HEK293 (cell line): ENCODE results near the gene KIZ.
A peak's percentile ranks its signal among the peaks of the same experiment; 100 is the strongest.

ENCODE experiments used
- CTCF ChIA-PET: fragments of 350-600 bp; formaldehyde crosslinking; extraction: SDS; loops from one replicate; lab custom pipeline; 2021; ENCODE audit warnings: antibody characterized with exemption; lab: Yijun Ruan, JAX
- POLR2A ChIA-PET: fragments of 300-600 bp; formaldehyde crosslinking; extraction: SDS; loops from one replicate; lab custom pipeline; 2020; ENCODE audit warnings: antibody characterized with exemption, inconsistent platforms; lab: Yijun Ruan, JAX
- H3K27ac ChIP-seq: fragments of 200-500 bp; sonication (Bioruptor generic); 2 replicates; pipeline ENCODE4 v1.5.1; 2014; ENCODE audit warnings: low read depth, low read length, control low read depth, inconsistent platforms; ENCODE audit errors: extremely low read depth
- H3K36me3 ChIP-seq, 2 experiments: fragments of 200-500 bp in 1 of 2; sonication (Bioruptor generic) in 1 of 2; 1 replicate in 1 of 2; 2 replicates in 1 of 2; pipeline ENCODE4 v1.5.1; 2014 to 2017; ENCODE audit warnings: inconsistent platforms in 2 of 2, low read length in 2 of 2; ENCODE audit not compliant: control insufficient read depth in 2 of 2, insufficient read depth in 1 of 2
- H3K4me1 ChIP-seq: fragments of 200-500 bp; sonication (Bioruptor generic); 2 replicates; pipeline ENCODE4 v1.5.1; 2014; ENCODE audit warnings: mild to moderate bottlenecking, low read length, inconsistent platforms; ENCODE audit not compliant: control insufficient read depth, insufficient read depth
- H3K4me3 ChIP-seq: 2 replicates; pipeline ENCODE4 v1.5.1; 2011; ENCODE audit warnings: low read depth, mild to moderate bottlenecking, control low read depth, low read length, moderate library complexity
- H3K9me3 ChIP-seq: fragments of 200-500 bp; sonication (Bioruptor generic); 2 replicates; pipeline ENCODE4 v1.5.1; 2014; ENCODE audit warnings: low read depth, low read length, inconsistent platforms; ENCODE audit not compliant: control insufficient read depth, insufficient read depth
- BCL6B ChIP-seq: fragments of 450-650 bp; formaldehyde crosslinking; IDR thresholded peaks from 2 replicates; pipeline ENCODE4 v1.5.1; 2017; ENCODE audit warnings: missing biosample characterization, missing genetic modification characterization
- FEZF1 ChIP-seq: fragments of 450-650 bp; formaldehyde crosslinking; IDR thresholded peaks from 2 replicates; pipeline ENCODE4 v1.5.1; 2016; ENCODE audit warnings: missing biosample characterization, missing genetic modification characterization
- GLI2 ChIP-seq: fragments of 450-650 bp; formaldehyde crosslinking; IDR thresholded peaks from 2 replicates; pipeline ENCODE4; 2017; ENCODE audit warnings: missing biosample characterization, missing genetic modification characterization, low read depth, borderline replicate concordance
- KLF8 ChIP-seq: fragments of 450-650 bp; formaldehyde crosslinking; IDR thresholded peaks from 2 replicates; pipeline ENCODE4 v1.5.1; 2016; ENCODE audit warnings: missing biosample characterization, missing genetic modification characterization
- SCRT2 ChIP-seq: fragments of 450-650 bp; formaldehyde crosslinking; IDR thresholded peaks from 2 replicates; pipeline ENCODE4 v1.5.1; 2016; ENCODE audit warnings: missing biosample characterization, missing genetic modification characterization
- SETDB1 ChIP-seq: IDR thresholded peaks from one replicate; pipeline ENCODE4 v1.6.1; 2017; ENCODE audit warnings: mild to moderate bottlenecking, low read length, moderate library complexity, mixed read lengths; ENCODE audit not compliant: insufficient read length
- ZBTB10 ChIP-seq: fragments of 450-650 bp; formaldehyde crosslinking; IDR thresholded peaks from 2 replicates; pipeline ENCODE4 v1.5.1; 2016; ENCODE audit warnings: missing biosample characterization, missing genetic modification characterization
- ZBTB26 ChIP-seq: fragments of 450-650 bp; formaldehyde crosslinking; optimal IDR thresholded peaks from 2 replicates; pipeline ENCODE3; 2016; ENCODE audit warnings: missing biosample characterization, mild to moderate bottlenecking, missing genetic modification characterization
- ZBTB6 ChIP-seq: fragments of 450-650 bp; formaldehyde crosslinking; IDR thresholded peaks from 2 replicates; pipeline ENCODE4 v1.5.1; 2017; ENCODE audit warnings: missing biosample characterization, missing genetic modification characterization
- ZFP3 ChIP-seq: fragments of 450-650 bp; formaldehyde crosslinking; IDR thresholded peaks from 2 replicates; pipeline ENCODE4 v1.5.1; 2016; ENCODE audit warnings: low read depth, missing biosample characterization, missing genetic modification characterization
- ZNF112 ChIP-seq: fragments of 450-650 bp; formaldehyde crosslinking; IDR thresholded peaks from 2 replicates; pipeline ENCODE4 v1.5.0; 2017; ENCODE audit warnings: missing biosample characterization, missing genetic modification characterization
- ZNF114 ChIP-seq: fragments of 450-650 bp; formaldehyde crosslinking; IDR thresholded peaks from 2 replicates; pipeline ENCODE4 v1.5.0; 2017; ENCODE audit warnings: missing biosample characterization, missing genetic modification characterization
- ZNF138 ChIP-seq: fragments of 450-650 bp; formaldehyde crosslinking; IDR thresholded peaks from 2 replicates; pipeline ENCODE4 v1.5.1; 2016; ENCODE audit warnings: missing biosample characterization, missing genetic modification characterization, borderline replicate concordance
- ZNF140 ChIP-seq: fragments of 450-650 bp; formaldehyde crosslinking; IDR thresholded peaks from 2 replicates; pipeline ENCODE4 v1.5.1; 2016; ENCODE audit warnings: missing biosample characterization, missing genetic modification characterization
- ZNF146 ChIP-seq: fragments of 450-650 bp; formaldehyde crosslinking; IDR thresholded peaks from 2 replicates; pipeline ENCODE4 v1.5.1; 2016; ENCODE audit warnings: missing biosample characterization, missing genetic modification characterization
- ZNF266 ChIP-seq: fragments of 450-650 bp; formaldehyde crosslinking; IDR thresholded peaks from 2 replicates; pipeline ENCODE4 v1.5.1; 2016; ENCODE audit warnings: missing biosample characterization, missing genetic modification characterization, low read depth
- ZNF354C ChIP-seq: fragments of 450-650 bp; formaldehyde crosslinking; IDR thresholded peaks from 2 replicates; pipeline ENCODE4 v1.5.1; 2016; ENCODE audit warnings: missing biosample characterization, missing genetic modification characterization, low read depth, borderline replicate concordance
- ZNF488 ChIP-seq: fragments of 450-650 bp; formaldehyde crosslinking; IDR thresholded peaks from 2 replicates; pipeline ENCODE4 v1.5.1; 2016; ENCODE audit warnings: missing biosample characterization, missing genetic modification characterization
- ZNF521 ChIP-seq: fragments of 450-650 bp; formaldehyde crosslinking; IDR thresholded peaks from 2 replicates; pipeline ENCODE4 v1.5.1; 2017; ENCODE audit warnings: missing biosample characterization, mild to moderate bottlenecking, missing genetic modification characterization
- ZNF544 ChIP-seq: fragments of 450-650 bp; formaldehyde crosslinking; IDR thresholded peaks from 2 replicates; pipeline ENCODE4 v1.5.0; 2017; ENCODE audit warnings: missing biosample characterization, missing genetic modification characterization
- ZNF777 ChIP-seq: fragments of 450-650 bp; formaldehyde crosslinking; IDR thresholded peaks from 2 replicates; pipeline ENCODE4 v1.5.1; 2017; ENCODE audit warnings: missing biosample characterization, missing genetic modification characterization, borderline replicate concordance
- ZSCAN18 ChIP-seq: fragments of 450-650 bp; formaldehyde crosslinking; IDR thresholded peaks from 2 replicates; pipeline ENCODE4 v1.5.1; 2016; ENCODE audit warnings: missing biosample characterization, missing genetic modification characterization
- ZSCAN4 ChIP-seq: fragments of 450-650 bp; formaldehyde crosslinking; IDR thresholded peaks from 2 replicates; pipeline ENCODE4 v1.5.1; 2017; ENCODE audit warnings: missing biosample characterization, missing genetic modification characterization
- ZSCAN5A ChIP-seq: fragments of 450-650 bp; formaldehyde crosslinking; IDR thresholded peaks from 2 replicates; pipeline ENCODE4 v1.5.1; 2016; ENCODE audit warnings: missing biosample characterization, missing genetic modification characterization

KIZ gene

GRCh38 chr20:21125849-21126580 is at the start of gene KIZ:
TSS of gene KIZ (plus strand) at chr20:21126082. CDS start at chr20:21126116, 34 bp downstream.
- Histone ChIP-seq H3K9me3 (no peaks in the 10 kb centered on the region), H3K27ac (peak within 1 kb of the TSS; percentile 60), H3K4me3 (peak within 1 kb of the TSS; percentile 95), H3K4me1 (peaks cover 5% of the 10 kb centered on the region), H3K36me3 (peaks cover 0 to 2% of the 10 kb centered on the region in 2 experiments; a peak in 1 of 3 replicates)
- ChIA-PET POLR2A (interaction anchor here (0.9 to 1.4 kb wide), 6 partner anchors 9 to 57 kb away, joined by 3 to 11 read pairs (median 4); no protein-coding TSS in a partner anchor), CTCF (interaction anchor here (0.6 to 1.8 kb wide), 9 partner anchors 77 to 395 kb away, joined by 3 to 8 read pairs (median 4); no protein-coding TSS in a partner anchor)
- TF ChIP-seq ZBTB26 (tag by site-specific recombination) (peak; percentile 39), ZNF140 (tag by site-specific recombination) (no peak), ZBTB10 (tag by site-specific recombination) (peak; percentile 36; the same call in 1 of the 2 replicates), KLF8 (tag by site-specific recombination) (peak; percentile 51; the same call in 1 of the 2 replicates), SETDB1 (no peak), ZSCAN4 (tag by site-specific recombination) (no peak), ZFP3 (no peak), BCL6B (tag by site-specific recombination) (no peak), ZSCAN5A (0 out of 2 replicates have a peak, but pooled peaks have one; percentile 51), GLI2 (tag by site-specific recombination) (no peak), ZNF114 (tag by site-specific recombination) (no peak), ZNF112 (tag by site-specific recombination) (no peak), ZNF138 (tag by site-specific recombination) (no peak), ZNF544 (no peak), ZNF146 (tag by site-specific recombination) (0 out of 2 replicates have a peak, but pooled peaks have one; percentile 5), ZNF777 (tag by site-specific recombination) (no peak), ZNF266 (tag by site-specific recombination) (no peak), ZNF521 (tag by site-specific recombination) (no peak), ZBTB6 (tag by site-specific recombination) (no peak), ZSCAN18 (tag by site-specific recombination) (no peak), ZNF354C (no peak), ZNF488 (tag by site-specific recombination) (no peak), FEZF1 (tag by site-specific recombination) (no peak), SCRT2 (no peak)
